ENCODE measurements around the gene CDX2.

The CDX2 gene

GRCh38 chr13:27978301-27978968 is 9.3 kb upstream of the CDX2 start:
- DNase-seq, result no peak

GRCh38 chr13:27977476-27978300 is 8.6 kb upstream of the CDX2 start:
- DNase-seq, result no peak

DNA sequence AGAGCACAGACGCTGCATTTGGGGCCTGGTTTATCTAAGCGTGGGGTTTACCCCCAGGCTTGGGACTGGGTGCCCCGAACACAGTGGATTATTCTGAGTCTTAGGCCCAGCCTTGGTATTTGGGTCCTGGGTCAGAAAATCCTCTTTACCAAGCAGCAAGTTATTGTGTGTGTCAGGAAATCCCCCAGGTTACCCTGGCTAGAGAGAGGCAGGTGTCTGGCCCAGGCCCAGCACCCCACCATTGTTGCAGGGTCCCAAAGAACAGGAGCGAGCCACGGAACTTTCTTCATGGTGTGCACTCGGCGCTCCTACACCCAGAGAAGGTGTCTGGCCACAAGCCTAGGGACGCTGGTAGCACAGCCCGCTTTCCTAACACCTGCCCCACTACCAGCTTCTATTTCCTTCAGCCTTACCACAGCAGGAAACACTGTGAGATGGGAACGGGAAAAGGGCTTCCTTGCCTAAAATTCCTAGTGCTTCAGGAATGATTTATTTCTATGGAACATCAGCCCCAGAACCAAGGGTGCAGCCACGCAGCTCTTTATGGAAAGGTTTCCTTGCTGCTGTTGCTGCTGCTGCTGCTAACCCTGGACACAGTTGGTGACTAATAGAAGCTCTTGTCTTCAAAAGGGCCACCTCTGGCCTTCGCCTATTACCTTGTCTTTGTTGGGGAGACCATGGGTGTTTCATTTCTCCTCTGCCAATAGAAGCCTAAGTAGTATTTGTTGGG is 7.4 kb upstream of the CDX2 start:
- DNase-seq, result no peak

GRCh38 chr13:27975564-27976361 is 6.6 kb upstream of the CDX2 start:
- no peak for DNase-seq

DNA sequence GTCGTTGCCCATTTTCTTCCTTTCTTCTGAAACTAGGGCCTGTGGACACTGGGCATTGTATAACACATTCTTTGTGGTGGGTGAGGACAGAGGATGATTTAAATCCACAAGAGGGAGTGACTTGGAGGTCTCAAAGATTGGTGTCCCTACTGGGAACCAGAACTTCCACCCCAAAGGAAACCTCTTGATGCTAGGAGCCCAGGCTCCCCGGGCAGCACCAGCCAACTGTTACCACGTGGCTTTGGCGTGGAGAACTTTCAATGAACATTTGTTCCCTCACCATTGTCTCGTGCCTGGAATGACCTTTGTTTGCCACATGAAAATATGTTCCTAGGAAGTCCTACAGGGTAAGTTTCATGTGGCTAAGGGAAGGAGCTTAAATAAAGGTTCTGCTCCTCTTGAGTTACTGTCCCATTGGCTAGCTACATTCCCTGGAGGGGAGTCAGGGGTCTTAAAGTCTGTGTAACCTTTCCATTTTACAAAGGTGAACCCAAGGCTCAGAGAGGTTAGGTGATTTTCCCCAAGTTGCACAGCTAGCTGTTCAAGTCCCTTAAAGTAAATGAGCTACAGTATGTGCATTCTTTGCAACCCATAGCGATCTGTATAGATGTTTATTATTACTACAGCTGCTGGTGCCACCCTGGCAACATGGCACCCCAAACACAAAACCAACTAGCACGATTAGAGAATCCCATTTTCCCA is 5.0 kb upstream of the CDX2 start:
- DNase-seq, result no peak

GRCh38 chr13:27973291-27973690 is 4.2 kb upstream of the CDX2 start:
- DNase-seq, result no peak

DNA sequence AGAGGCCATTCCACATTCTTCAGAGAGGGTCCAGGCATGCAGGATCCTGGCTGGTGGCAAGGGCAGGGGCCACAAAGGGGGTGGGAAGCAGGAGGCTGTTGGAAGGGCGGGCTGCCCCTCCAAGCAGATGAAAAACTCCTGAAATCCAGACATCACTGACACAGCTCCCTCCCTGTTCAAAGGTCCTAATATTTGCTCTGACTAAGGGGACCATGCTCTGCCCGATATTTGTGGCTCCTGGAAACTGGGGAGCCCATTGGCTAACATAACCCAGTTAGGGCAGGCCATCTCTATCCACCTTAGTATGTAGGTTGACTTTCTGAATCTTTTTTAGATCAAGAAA is 3.3 kb upstream of the CDX2 start:
- DNase-seq, result no peak

DNA sequence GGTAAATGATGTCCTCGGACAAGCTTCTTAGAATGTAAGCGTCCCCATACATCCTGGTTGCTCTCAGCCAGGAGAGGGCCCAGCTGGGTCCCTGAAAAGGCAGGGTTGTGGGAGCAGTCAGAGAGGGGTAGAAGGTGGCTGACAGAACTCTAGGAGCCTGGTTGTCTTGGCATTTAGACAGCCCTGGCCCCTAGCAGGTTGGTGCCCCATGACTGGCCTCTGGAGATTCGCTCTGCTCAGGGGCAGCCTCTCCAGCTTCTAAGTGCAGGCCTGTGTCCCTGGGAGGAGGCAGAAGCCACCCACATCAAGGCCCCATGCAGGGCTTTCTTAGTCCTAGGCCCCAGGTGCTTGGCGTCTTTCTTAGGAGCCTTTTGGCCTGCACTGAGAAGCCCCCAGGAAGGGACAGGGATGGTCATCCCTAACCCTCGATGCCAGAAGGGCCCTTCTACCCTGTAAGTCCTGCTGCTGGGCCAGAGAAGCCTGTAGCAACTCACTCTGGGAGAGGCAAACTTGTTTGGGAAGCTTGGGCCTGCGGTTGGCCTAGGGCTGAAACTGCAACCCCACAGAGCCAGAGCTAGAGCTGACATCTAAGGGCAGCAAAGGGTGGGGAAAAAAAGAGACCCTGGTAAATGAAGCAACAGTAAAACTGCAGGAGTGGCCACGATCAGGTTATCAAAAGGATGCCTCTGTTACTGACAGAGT is 2.8 kb upstream of the CDX2 start:
- no peak for DNase-seq

DNA sequence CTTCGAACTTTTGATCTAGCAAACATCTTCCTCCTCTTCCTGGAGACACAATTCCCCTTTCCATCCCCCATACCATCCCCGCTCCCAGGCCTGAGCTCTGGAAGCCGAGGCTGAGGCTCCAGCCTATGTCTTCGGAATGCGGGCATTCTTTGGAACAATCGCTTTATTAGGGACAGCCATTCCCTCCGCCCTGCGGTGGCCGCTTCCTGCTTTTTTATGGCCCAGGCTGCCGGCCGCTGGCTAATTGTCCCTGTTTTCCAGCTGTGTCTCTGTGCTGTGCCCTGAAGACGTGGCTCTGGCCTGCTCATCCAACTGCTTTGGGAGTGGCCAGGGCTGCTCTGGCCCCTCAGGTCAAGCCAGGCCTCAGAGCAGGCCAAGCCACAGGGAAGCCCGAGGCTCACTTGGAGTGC is 2.1 kb upstream of the CDX2 start:
- DNase-seq, result no peak

DNA sequence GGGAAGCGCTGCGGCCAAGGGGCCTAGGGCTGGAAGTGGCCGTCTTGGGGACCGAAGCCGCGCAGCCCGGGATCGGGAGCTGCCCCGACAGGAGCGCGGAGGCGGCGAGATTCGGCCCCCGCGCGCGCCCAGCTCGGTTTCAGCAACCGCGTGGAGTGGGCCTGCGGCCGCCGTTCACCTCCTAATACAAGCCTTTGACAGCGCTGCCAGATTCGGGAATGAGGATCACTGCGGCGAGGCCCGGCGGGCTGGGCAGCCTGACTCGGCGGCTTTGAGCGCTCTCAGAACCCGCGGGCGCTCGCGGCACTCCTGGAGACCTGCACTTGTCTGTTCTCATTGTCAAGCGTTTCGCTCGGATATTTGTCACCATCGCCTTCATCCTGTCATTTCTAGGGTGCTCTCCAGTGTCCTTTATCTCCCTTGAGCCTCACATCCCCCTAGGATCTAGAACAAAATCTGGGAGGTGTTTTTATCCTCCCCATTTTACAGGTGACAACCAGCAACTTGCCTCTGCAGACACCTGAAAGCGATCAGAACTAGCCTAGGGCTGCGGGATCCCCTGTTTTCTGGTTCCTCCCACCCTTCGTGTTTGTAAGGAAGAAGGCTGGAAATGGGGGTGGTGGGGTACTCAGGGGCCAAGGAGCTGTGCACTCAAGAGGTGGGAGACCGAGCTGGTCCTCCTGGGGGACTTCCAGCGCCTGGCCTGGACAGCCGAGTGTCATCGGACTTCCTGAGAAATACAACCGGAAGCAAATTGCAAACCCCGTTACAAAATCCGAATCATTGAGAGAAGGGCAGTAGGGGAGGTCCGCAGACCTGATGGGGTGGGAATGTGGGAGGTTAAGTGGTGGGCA is 1.5 kb upstream of the CDX2 start:
- DNase-seq, result no peak

- DNase-seq, result no peak
Observed at GRCh38 chr13:27969866-27970229, 733 bp upstream of the CDX2 start.

DNA sequence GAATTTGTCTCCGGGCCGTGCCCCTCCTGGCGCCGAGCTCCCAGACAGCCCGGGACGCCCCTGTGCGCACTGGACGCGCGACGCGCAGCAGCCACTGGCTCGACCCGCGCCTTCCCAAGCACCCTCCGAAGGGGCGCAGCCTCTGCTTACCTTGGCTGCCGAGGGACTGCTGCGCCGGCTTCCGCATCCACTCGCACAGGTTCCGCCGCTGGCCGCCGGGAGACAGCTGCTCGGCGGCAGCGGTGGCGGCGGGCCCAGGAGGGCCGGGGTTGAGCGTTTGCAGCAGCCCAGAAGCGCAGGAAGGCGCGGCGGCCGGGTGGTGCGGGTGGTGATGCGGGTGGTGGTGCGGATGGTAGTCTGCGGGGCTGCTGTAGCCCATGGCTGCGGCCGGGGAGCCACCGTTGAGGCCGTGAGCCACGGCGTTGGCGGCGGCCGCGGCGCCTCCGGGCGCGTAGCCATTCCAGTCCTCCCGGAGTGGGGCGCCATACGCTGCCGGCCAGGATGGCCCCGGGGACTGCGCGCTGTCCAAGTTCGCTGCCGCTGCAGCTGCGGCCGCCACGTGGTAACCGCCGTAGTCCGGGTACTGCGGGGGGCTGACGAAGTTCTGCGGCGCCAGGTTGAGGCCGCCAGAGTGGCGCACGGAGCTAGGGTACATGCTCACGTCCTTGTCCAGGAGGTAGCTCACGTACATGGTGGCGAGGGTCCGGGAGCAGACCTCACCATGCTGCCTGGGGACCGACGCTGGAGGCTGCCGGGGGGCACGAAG is 616 bp downstream of the CDX2 start:
- no peak for DNase-seq

DNA sequence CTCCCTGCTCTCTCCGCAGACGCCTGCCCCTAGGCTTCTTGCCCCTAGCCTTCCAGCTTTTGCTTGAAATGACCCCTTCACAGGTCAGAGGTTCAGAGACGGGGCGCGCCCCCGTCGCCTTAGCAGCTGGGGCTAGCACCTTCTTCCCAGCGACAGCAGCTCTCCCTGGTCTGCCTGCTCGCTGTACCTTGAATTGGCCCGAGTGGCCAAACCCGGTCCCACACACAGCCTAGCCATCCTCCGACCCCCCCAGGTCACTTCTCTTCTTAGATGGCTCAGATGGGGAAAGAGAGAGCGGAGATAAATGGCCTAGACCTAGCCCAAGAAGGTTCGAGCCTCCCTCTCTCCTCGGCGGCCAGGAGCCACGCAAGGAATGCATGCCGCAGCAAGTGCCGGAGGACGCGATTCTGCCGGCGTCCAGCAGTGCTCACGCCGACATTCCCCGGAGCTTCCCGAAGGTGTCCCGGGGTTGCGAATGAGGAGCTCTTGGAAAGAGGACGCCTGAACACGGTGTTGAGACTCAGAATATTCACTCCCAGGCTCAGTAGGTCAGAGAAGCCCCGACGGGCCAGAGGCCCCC is 1.3 kb downstream of the CDX2 start:
- no peak for DNase-seq

GRCh38 chr13:27967203-27967735 is 1.8 kb downstream of the CDX2 start:
- no peak for DNase-seq

GRCh38 chr13:27966641-27967202 is 2.4 kb downstream of the CDX2 start:
- no peak for DNase-seq

DNA sequence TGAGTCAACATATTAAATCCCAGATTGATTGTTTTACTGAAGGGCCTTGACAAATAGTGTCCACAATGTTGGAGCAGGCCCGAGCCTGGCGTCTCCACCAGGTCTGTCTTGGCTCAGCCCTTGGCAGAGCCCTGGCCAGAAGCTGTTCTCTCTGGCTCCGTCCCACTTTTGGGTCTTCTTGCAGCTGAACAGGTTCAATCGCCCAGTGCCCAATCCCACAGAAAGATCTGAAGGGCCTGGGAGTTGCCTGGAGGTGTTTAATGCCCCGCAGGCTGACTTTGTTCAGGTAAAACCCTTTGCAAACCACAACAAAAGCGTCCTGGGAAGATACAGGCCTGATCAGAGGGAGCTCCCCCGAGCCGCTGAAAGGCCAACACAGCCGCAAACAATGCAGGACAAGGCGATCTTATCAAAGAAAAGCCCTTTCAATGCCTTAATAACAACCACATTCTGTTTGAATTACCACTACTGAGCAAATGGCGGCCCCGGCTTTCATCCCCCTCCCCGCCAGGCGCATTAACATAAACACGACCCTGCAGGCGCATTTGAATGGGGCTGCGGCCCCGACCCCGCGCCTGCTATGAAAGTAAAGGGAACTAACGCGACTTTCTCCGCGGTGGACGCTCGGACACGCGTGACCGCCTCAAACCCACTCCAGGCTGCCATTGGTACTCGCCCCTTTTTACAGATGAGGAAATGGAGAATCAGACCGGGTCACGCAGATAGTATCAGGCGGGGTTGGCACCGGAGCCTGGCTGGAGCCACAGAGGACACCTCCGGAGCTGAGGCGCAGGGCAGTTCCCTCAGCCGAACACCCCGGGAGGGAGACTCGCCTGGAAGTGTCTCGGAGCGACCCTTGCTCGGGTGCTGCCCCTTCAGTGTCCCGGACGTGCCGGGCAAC is 3.1 kb downstream of the CDX2 start:
- no peak for DNase-seq

DNA sequence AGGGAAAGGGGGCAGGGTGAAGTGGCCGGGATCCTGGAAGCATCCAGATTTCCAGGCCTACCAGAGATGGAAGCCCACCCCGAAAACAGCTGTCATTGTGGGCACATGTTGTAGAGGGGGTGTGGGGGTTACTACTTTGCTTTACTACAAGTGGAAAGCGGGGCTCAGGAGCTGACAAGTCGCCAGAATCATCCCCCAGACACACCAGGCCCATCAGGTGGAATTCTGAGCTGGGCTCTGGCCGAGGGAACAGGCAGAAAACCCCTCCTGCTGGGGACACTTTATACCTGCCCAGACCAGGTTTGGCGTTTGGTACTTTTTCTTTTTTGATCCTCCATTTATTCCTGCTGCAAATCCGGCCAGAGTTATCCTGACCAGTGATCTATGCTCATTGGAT is 3.8 kb downstream of the CDX2 start:
- DNase-seq, result no peak

DNA sequence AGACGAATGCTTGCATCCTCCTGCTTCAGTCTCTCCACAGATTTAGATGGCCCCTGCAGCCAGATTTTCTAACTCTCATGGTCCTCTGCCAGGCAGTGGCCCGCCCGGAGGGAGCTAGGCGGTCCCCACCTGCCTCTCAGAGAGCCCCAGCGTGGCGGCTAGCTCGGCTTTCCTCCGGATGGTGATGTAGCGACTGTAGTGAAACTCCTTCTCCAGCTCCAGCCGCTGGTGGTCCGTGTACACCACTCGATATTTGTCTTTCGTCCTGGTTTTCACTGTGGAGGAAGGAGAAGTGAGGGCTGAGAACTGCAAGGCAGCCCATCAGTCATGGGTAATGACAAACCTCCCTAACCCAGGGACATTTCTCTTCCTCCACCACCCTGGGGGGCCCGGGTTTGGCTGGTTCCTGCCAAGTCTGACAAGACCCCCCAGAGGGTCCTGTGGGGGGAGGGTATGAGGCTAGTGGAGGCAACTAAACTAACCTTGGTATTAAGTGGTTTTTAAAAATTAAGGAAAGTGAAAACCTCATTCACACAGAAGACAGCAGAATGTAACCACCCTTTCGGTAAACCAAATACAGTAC is 4.3 kb downstream of the CDX2 start:
- DNase-seq, result no peak

All from CD4-positive, alpha-beta T cell treated with Interleukin-15 for 1 hour (primary cell).